ENCODE results near the gene C12orf43.

DNA sequence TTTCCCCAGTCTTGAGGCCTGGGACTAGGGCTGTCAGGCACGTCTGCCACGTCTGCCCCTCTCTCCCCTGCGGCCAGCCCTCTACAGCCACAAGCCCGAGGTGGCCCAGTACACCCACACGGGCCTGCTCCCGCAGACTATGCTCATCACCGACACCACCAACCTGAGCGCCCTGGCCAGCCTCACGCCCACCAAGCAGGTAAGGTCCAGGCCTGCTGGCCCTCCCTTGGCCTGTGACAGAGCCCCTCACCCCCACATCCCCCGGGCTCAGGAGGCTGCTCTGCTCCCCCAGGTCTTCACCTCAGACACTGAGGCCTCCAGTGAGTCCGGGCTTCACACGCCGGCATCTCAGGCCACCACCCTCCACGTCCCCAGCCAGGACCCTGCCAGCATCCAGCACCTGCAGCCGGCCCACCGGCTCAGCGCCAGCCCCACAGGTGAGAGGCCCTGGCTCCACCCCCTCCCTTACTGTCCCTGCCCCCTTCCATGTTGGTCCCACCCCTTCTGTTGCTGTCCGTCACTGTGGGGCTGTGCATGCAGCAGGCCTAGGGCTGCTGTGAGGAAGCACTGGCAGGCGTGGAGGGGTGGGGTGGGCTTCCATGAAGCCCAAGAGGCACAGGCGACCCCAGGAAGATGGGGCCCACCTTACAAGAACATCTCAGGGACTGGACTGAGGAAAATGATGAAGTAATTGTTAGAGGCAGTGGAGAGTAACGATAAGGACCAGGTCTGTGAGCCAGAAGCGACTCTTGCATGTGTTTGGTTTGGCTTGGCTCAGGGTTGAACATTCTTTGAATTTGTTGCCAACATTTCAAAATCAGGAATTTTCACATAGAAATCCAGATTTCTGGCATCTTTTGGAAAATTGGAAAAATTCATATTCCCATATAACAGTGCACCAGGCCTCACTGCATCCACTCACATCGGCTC, 16.8 kb downstream of the C12orf43 start:
- TF ChIP-seq, protein P1, sequence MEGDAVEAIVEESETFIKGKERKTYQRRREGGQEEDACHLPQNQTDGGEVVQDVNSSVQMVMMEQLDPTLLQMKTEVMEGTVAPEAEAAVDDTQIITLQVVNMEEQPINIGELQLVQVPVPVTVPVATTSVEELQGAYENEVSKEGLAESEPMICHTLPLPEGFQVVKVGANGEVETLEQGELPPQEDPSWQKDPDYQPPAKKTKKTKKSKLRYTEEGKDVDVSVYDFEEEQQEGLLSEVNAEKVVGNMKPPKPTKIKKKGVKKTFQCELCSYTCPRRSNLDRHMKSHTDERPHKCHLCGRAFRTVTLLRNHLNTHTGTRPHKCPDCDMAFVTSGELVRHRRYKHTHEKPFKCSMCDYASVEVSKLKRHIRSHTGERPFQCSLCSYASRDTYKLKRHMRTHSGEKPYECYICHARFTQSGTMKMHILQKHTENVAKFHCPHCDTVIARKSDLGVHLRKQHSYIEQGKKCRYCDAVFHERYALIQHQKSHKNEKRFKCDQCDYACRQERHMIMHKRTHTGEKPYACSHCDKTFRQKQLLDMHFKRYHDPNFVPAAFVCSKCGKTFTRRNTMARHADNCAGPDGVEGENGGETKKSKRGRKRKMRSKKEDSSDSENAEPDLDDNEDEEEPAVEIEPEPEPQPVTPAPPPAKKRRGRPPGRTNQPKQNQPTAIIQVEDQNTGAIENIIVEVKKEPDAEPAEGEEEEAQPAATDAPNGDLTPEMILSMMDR (IDR thresholded peaks at IDR 0.05; ENCODE audit: insufficient read depth, low read length): no peak
- no peak for TF ChIP-seq GABPA (IDR thresholded peaks at IDR 0.05; ENCODE audit: low read depth)
- no peak for TF ChIP-seq POLR2AphosphoS5 (IDR thresholded peaks at IDR 0.05; ENCODE audit: low read depth)
- TF ChIP-seq, protein P2, sequence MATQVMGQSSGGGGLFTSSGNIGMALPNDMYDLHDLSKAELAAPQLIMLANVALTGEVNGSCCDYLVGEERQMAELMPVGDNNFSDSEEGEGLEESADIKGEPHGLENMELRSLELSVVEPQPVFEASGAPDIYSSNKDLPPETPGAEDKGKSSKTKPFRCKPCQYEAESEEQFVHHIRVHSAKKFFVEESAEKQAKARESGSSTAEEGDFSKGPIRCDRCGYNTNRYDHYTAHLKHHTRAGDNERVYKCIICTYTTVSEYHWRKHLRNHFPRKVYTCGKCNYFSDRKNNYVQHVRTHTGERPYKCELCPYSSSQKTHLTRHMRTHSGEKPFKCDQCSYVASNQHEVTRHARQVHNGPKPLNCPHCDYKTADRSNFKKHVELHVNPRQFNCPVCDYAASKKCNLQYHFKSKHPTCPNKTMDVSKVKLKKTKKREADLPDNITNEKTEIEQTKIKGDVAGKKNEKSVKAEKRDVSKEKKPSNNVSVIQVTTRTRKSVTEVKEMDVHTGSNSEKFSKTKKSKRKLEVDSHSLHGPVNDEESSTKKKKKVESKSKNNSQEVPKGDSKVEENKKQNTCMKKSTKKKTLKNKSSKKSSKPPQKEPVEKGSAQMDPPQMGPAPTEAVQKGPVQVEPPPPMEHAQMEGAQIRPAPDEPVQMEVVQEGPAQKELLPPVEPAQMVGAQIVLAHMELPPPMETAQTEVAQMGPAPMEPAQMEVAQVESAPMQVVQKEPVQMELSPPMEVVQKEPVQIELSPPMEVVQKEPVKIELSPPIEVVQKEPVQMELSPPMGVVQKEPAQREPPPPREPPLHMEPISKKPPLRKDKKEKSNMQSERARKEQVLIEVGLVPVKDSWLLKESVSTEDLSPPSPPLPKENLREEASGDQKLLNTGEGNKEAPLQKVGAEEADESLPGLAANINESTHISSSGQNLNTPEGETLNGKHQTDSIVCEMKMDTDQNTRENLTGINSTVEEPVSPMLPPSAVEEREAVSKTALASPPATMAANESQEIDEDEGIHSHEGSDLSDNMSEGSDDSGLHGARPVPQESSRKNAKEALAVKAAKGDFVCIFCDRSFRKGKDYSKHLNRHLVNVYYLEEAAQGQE (IDR thresholded peaks at IDR 0.05; ENCODE audit: insufficient replicate concordance, low read depth): no peak
- TF ChIP-seq SPI1 (IDR thresholded peaks at IDR 0.05; ENCODE audit: borderline replicate concordance, low read depth): no peak

Data from HL-60 (cell line).